Activated CD4-positive, alpha-beta T cell treated with anti-CD3 and anti-CD28 coated beads, Interleukin-2, amount 50 U/mL, for 1 hour (primary cell): ENCODE measurements around the gene AATK.
A peak's percentile ranks its signal among the peaks of the same experiment; 100 is the strongest.
"Not testable (repeated sequence)": the region's sequence is repeated elsewhere in the genome, so short reads cannot be mapped to it uniquely, and the experiment has no call there.

ENCODE experiments used
- DNase-seq: peaks from one replicate; pipeline ENCODE4 v3.0.0-alpha.2; 2020

The AATK gene

DNA sequence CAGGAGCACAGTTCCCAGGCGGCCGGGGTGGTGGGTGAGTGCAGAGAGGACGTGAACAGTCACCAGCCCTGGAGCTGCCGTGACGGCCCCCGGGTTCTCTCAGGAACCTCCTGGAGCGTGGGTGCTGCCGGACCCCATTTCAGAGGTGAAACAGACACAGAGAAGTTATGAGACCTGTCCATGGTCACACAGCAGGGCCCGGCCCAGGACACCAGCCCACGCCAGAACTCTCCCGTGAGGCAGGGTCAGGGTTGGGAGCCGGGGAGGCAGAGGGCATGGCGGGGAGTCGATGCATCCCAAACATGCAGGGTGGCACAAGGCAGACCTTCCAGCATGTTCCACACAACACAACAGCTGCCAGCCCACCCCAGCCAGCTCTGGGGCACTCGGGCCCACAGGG, 4.5 kb downstream of the AATK start:
- no peak for DNase-seq

DNA sequence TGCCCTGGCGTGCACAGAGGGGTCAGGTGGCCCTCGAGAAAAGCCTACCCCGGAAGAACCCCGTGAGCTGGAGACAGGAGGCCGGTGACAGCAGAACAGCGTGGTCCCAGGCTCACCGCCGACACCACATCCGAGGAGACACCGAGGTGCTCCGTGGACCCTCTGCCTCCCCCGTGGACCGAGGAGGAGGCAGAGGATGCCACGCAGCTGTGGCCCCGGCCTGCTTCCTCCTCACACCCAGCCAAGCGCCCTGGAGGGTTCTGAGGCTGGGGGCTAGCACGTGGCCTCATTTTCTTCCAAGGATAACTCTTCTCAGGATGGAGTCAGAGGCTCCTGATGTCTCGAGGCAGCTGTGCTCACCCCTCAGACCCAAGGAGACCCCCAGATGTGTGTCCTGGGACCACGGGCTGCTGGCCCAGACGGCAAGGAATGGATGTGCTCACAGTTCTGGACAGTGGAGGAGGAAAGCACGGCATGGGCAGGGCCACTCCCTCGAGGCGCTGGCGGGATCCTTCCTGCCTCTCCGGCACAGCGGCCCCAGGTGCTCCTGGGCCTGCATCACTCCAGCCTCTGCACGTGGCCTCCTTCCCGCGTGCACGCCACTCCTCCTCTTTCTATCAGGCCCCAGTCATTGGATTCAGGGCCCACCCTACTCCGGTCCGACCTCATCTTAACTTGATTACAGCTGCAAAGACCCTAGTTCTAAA, 5.1 kb downstream of the AATK start:
- DNase-seq = no peak

DNA sequence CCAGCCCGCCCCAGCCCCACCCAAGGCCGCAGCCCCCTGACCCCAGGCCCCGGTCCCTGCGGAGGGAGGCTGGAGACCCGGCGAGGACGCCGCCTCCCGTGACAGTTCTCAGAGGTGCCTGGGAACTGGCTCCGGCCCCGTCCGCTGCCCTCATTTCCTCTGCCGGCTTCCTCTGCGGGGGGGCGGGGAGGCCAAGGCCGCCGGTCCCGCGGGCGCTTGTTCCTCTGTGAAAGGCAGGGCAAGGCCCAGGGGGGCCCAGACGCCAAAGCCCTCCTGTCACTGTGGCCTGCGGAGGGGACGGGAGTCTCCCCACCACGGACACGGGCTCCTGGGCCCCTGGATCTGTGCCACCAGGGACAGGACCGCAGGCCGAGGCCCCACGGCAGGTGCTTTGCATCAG, 5.7 kb downstream of the AATK start:
- DNase-seq = no peak

DNA sequence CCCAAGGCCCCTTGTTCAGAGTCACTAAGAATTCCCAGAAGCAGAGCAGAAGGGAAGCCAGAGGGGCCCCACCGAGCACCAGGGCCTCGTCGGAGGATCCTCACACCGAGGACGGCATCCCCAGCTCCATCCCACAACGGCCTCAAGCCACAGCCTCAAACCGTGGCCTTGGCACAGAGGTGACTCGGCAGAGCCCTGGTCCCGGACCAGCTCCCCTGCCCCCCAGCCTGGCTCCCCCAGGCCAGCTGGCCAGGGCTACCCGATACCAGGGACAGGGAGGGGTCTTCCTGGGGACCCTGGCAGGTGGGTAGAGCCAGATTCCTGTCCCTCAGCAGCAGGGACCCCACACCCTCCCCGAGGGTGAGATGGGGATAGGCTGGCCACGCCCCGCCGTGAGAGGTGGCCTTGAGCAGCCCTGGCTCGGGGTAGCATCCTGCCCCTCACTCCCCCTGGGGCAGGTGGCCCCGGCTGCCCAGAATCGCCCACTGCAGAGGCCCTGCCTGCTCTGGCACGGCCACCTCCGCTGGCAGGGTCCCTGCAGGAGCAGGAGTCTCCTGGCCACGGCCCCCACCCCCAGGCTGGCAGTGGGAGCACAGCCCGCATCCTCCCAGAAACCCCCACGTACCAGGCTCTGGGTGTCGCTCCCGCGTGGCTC, 6.3 kb downstream of the AATK start:
- no peak for DNase-seq

DNA sequence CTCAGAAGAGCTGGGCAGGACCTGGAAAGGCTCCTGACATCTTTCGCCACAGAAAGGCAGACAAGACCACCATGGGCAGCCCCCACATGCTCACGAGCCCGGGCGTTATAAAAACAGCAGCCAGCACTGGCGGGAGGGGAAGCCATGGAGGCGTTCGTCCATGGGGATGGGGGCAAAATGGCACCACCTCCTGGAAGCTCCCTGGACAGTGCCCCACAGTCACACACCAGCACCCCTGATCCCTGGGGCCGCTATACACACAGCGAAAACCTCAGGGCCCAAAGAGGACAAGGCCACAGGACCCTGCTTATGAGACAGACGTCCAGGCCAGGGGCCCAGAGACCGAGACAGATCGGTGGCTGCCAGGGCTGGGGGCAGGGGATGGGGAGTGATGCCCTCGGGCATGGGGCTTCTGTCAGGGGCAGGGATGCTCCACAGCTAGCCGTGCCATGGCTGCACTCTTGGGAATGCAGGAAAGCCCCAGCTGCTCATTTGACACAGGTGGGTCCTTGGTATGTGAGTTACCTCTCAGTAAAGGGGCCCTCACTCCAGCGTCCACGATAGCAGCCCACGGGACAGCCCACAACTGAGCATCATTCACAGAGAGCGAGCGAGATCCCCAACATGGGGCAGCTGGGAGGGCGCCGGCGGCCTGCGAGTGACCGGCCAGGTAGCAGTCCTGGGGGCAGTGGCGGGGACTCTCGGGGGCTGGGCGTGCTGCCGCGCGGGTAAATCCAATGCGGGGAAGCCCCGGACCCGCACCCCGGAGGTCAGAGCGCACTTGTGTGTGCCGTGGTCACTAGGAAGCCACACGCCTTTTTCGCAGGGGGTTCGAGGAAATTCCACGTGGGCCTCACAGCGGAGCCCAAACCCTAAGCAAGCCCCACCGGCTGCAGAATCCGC, 7.1 kb downstream of the AATK start:
- no peak for DNase-seq

DNA sequence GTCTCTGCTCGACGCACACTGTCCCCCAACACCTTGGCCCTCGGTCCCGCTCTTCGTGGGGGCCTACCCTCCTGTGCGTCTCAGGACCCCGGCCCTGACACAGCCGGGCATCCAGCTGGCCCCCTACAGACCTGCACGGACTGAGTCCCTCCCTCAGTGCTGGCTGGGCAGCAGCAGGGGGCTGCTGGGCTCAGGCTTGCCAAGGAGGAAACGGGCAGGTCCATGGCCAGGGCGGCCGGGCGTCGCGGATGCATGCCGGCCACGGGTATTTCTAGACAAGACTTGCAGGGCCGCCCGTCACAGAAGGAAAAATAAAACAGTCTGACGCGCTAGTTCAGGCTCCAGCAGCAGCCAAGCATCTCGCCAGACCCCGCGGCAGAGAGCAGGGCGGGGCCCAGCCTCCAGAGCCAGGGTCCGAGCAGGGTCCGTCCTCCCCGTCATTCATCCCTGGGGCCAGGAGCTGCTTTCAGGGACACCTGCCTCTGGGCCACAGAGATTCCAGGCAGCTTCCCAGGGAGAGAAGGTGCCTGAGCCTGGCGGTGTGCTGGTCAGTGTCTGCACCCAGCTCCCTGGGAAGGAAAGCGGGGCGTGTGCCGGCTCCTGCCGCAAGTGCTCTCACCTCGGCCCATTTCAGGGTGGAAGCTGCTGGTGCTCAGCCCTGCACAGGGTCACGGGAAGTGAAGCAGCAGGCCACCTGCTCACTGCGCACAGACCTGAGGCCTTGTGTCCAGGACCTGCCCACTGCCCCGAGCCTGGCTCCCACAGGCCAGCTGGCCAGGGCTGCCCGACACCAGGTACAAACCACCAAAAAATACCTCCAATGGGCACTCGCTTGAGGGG, 8.0 kb downstream of the AATK start:
- no peak for DNase-seq

DNA sequence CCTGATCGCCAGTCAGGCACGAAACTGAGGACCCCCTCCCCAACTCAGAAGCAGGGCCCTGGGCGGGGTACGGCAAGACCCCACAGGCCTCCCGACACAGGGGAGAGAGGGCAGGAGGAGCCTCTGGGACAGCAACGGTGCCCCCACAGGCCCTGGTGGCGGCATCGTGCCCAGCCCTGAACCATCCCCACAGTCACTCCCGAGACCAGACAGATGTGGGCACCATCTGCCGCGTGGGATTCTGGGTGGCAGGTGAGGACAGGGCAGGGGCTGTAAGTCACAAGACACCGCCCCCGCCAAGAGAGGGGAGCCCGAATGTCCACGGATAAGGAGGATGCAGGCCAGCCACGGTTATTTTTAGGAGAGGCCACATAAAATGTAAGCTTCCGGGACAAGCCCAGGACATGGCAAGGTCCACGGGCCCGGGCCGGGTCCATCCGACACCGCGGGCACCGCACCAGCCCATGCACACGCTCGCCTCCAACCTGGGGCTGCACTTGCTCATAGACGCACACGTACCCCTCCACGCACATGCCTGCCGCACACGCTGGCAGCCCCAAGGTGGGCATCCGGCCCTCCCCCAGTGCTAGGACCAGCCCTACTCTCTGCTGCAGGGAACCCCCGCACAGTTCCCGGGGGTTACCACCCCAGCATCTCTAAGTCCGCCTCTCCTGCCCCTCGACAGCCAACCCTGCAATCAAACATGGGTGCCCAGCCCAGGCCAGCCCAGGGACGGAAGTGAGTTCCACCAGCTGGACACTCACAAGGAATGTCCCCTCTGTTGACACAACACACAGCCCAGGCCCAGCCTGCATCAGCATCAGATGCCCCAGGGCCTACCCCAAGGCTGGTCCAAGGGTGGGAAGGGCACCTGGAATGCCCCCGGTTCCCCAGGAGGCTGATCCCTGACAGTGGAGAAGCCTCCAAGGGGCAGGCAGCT, 8.9 kb downstream of the AATK start:
- DNase-seq = no peak

DNA sequence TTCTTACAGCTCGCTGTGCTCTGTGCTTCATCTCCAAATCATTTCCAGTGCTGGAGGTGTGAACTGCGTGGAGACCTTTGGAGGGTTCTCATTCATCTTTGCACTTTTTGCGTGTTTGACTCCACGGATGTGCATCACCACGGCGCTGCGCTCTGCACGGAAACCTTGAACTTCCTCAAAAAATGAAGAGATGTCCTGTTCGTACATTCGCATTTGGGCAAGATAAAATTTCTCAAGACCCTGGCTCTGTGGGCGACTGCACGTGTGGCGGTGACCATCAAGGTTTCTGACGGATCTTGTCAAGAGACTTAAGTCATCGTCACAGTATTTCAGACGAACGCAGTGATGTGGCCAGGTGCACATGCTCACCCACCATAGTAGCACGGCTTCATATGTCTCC, 11.1 kb downstream of the AATK start:
- DNase-seq = no peak

DNA sequence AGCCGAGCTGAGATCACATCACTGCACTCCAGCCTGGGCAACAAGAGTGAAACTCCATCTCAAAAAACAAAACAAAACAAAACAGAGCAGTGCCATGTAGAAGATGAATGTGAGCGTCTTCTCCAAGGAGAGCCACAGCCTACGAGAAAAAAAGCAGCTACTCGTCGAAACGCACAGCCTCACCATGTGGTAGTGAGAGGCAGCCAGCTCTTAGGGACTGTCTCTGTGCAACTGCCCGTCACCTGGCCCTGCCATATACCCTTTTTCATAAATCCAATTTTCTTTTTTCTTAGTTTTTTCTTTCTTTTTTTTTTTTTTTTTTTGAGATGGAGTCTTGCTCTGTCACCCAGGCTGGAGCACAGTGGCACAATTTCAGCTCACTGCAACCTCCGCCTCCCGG, 12.0 kb downstream of the AATK start:
- not testable (repeated sequence) for DNase-seq

DNA sequence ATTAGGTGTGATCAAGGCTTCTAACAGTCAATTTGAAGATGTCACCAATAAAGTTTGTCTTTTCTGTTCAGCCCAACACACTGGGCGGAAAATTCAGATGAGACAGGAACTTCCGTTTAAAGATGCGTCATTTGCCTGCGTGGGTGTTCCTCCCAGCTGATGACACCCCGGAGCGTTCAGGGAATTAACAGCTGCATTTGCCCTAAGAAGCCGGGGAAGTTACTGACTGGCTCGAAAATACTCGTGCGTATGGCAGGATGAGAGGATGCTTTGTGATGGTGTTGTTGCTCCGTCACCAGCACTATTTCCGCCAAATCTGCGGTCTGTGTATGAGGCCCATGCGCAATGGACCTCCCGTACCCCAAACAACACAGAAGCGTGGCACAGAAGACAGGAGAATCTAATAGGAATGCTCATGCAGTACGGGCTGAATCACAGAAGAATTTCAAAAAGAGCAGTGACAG, 12.6 kb downstream of the AATK start:
- DNase-seq = peak; percentile 7

DNA sequence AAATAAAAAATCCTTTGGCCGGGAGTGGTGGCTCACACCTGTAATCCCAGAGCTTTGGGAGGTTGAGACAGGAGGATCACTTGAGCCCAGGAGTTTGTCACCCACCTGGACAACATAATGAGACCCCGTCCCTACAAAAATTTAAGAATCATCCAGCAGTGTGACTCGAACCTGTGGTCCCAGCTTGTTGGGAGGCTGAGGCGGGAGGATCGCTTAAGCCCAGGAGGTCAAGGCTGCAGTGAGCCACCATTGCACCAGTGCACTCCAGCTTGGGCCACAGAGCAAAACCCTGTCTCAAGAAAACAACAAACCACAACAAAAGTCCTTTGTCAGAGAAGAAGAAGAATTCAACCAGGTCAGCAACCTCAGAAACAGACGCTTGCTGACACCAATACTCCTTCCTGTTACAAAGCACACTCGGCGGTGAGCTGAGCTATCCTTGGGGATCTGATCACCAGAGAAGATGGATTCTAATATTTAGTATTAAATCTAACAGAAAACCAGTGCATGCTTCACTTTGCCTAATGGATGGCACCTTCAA, 13.7 kb downstream of the AATK start:
- no peak for DNase-seq

DNA sequence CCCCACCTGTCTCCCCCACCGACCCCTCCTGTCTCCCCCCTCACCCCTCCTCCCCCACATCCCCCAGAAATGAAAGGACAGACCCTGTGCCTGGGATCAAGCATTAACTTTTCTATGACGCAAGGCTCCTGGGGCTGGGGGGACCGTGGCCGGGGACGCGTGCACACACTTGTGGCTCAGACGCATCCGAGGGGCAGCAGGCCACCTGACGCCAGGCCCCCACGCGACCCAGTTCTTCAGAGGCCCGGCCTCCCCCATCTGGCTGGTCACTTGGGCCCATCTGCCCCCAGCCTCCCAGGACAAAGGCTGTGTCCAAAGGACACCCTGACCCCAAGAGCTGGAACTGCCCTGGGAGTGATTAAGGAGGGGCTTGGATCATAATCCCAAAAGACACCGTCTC, 14.7 kb downstream of the AATK start:
- DNase-seq = no peak

DNA sequence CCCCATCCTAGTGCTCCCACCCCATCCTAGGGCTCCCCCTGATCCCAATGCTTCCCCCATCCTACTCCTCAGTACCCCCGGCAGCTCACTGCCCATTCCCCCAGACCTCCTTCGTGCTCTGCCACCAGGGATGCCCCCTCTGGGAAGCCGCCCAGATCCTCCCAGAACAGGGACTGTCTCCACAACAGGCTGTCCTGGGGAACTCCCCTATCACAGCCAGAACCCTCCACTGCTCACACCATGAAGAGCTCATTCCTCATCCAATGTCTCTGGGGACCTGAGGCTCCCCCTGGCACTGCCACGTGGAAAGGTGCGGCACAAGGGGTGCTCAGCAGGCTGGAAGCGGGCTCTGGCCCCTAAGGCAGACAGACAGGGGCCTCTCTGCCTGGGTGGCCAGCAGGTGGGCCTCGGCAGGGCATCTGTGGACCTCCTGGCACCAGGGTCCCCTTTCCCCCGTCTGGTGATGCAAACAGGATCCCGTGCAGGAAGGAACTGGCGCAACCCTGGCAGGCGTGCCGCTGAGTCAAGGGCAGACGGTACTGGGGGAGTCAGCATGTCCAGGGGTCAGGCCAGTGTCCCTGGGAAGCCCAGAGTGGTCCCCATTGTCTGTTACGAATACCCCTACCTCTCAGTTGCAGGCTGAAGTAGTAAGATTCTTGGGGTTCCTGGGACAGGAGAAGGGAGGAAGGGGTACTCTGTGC, 15.5 kb downstream of the AATK start:
- DNase-seq = no peak

DNA sequence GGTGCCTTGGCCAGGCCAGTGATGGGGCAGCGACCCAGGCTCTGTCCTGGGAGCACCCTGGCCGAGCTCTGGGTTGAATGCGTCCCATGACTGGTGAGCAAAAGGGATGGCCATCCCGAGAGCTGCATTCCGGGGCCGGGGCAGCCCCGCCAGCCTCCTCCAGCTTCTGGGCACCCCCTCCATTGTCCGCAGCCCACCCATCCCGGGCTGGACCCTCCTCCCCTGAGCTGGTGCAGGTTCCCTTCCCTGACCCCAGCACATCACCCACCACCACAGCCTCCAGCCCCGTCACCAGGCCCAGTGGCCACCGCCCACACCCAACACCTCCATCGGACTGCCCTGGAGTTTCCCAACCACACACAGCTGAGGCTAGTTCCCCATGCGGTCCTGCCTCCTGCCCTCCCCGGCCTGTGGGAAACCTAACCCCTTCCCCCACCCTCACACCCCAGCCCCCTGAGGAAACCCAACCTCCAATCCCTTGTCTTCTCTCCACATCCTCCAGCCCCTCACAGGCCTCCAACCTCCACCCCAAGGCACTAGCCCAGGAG, 17.0 kb downstream of the AATK start:
- no peak for DNase-seq

DNA sequence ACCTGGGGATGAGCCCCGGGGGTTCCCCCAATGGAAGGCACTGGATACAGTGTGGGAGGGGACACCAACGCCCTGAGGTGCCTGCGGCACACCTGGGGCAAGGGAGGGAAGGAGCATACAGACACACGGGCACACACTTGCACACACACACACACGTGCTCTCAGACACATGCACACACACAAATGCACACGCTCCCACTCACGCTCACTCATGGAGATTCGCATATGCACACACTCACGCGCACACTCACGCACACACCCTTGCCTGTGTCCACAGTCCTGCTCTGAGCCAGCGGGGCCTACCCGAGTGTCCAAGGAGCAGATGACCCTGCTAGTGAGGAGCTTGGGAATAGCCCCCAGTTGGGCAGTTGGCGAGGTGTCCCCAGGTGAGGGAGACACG, 17.4 kb downstream of the AATK start:
- no peak for DNase-seq

DNA sequence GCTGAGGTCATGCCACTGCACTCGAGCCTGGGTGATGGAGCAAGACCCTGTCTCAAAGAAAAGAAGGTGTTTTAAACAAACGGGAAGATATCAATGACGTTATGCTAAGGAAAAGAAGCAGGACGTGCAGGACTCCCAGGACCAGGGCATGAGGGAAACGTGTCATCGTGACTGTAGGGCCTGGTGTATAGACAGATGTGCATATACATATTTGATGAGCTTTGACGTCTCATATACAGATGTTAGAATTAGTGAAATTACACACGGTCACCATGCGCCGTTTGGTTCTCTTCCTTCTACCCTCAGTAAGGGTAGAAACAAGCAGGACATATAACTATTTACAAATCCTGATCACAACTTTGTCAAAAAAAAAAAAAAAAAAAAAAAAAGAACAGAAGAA, 18.3 kb downstream of the AATK start:
- DNase-seq = no peak

DNA sequence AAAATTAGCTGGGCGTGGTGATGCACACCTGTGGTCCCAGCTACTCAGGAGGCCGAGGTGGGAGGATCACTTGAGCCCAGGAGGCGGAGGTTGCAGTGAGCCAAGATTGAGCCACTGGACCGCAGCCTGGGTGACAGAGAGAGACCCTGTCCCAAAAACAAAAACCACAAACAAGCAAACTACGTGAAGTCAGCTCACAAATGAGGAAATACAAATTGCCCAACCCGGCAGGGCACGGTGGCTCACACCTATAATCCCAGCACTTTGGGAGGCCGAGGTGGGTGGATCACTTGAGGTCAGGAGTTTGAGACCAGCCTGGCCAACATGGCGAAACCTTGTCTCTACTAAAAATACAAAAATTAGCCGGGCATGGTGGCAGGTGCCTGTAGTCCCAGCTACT, 19.8 kb downstream of the AATK start:
- not testable (repeated sequence) for DNase-seq

DNA sequence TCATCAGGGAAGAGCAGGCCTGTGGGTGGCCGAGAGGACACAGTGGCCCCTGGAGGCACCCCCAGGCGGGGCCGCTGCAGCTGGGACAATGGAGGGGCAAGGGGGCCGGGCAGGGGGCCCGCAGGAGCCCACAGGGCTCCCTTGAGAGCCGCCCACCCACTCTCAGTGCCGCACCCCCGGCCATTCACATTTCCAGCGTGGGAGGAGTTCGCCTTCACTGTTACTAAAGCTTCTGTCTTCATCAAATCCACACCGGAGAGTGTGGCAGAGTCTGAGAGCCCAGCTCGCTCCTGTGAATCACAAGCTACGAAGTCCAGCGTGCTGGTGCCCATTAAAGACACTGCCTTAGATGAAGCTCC, 21.6 kb downstream of the AATK start:
- no peak for DNase-seq

DNA sequence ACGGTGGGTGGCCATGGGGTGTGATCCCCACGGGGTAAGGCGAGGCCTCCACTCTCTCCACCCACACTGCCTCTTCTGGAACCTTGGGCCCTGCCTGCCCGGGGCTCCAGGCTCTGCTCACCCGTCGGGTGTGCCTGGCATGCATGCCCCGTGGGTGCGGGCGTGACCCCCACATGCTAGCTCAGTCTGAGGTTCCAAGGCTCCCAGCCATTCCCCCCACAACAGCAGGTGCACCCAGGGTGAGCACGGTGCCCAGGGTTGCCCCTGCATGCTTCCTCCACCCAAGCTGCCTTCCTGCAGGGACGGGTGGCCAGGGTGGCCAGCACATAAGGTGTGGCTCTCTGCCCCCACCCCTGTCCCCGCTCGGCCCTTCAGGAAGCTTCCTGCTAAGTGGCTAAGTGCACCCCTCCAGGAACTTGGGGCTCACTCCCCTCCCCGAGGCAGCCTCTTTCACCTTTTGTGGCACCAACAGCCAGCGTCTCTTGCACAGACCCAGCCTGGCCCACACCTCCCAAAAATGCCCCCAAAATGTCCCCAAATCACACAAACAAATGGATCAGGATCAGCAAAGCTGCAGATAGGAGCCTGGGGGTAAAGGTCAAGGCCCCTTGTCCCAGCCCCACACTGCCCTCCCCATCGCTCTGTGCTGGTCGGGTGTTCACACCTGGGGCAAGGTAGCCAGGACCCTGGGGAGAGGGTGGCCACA, 22.2 kb downstream of the AATK start:
- DNase-seq = no peak

DNA sequence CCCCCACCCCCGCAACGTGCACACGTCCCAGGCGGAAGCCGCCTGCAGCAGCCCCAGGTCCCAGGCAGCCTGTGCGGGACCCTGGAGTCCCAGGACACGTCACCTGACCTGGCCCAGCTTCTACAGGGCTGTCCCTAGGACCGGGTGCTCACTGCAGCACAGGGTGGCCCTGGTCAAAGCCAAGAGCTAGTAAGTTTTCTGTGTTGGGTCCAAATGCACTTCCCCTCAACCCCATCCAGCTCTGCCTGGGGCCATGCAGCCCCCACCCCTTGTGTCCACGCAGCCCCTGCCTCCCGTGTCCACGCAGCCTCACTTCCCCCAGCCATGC, 22.9 kb downstream of the AATK start:
- no peak for DNase-seq
